ENCODE data around the gene LIPJ.

The LIPJ gene

DNA sequence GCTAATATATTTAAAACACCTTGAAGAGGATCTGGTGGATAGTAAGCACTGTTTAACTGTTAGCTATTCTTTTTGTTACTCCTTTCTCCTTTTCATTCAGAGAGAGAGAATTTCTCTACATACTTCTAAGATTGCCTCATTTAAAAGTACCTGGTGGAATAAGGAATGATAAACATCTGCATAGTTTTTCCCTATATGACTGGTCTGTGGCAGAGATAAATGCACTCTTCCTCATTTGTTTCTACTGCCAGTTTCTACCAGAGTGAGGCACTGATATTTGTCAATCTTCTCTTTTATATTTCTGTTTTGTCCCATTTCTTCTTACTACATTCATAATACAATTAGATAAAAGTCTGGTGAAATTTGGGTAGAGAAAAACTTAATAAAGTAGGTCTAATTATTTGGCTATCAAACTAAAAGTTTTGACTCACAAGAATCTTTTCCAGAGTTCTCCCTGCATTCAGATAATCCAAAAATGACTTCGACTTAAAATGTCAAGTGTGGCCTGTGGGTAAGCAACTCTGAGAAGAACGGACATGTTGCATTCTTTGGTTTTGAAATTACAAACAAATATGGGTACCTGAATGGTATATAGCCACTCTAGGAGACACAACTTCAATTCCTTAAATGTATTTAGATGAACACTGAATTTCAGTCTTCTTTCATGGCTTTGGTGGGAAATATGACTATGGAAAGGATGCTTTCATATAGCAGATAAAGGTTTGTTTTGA is 42.3 kb upstream of the LIPJ start:
- H3K27ac ChIP-seq: no peak overlapping the region
- TF ChIP-seq, protein P1, sequence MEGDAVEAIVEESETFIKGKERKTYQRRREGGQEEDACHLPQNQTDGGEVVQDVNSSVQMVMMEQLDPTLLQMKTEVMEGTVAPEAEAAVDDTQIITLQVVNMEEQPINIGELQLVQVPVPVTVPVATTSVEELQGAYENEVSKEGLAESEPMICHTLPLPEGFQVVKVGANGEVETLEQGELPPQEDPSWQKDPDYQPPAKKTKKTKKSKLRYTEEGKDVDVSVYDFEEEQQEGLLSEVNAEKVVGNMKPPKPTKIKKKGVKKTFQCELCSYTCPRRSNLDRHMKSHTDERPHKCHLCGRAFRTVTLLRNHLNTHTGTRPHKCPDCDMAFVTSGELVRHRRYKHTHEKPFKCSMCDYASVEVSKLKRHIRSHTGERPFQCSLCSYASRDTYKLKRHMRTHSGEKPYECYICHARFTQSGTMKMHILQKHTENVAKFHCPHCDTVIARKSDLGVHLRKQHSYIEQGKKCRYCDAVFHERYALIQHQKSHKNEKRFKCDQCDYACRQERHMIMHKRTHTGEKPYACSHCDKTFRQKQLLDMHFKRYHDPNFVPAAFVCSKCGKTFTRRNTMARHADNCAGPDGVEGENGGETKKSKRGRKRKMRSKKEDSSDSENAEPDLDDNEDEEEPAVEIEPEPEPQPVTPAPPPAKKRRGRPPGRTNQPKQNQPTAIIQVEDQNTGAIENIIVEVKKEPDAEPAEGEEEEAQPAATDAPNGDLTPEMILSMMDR (IDR thresholded peaks at IDR 0.05): no peak
- no peak for TF ChIP-seq ZFX (IDR thresholded peaks at IDR 0.05; ENCODE audit: borderline replicate concordance)

DNA sequence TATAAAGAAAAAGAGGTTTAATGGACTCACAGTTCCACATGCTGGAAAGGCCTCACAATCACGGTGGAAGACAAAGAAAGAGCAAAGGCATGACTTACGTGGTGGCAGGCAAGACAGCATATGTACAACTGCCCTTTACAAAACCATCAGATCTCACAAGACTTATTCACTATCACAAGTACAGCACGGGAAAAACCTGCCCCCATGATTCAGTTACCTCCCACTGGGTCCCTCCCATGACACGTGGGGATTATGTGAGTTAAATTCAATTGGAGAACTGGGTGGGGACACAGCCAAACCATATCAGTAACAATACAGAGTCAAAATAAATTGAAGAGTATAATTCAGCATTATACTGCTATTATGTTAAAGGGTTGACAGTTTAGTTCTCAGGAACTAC is 41.2 kb upstream of the LIPJ start:
- TF ChIP-seq, protein P1 (IDR thresholded peaks at IDR 0.05): no peak
- TF ChIP-seq ZFX (IDR thresholded peaks at IDR 0.05; ENCODE audit: borderline replicate concordance): no peak
- no peak overlapping the region for H3K27ac ChIP-seq

DNA sequence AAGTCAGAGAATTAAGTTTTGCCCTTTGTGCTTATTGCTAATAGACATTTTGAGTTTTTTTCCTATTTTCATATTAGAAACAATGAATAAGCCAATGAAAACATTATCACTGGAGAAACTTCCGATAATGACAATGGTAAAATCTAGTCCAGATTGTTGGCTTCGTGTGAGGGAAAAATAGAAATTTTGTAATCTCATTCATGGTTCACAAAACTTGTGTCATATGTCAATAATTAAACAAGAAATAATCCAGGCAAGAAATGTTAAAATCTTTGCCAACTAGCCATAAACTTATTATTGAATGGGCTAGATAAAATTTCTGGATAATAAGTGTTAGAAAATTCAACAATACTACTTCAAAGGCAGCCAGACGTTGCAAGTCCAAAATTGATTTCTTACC is 40.1 kb upstream of the LIPJ start:
- H3K27ac ChIP-seq: no peak overlapping the region
- TF ChIP-seq ZFX (IDR thresholded peaks at IDR 0.05; ENCODE audit: borderline replicate concordance): no peak
- TF ChIP-seq, protein P1 (IDR thresholded peaks at IDR 0.05): no peak

DNA sequence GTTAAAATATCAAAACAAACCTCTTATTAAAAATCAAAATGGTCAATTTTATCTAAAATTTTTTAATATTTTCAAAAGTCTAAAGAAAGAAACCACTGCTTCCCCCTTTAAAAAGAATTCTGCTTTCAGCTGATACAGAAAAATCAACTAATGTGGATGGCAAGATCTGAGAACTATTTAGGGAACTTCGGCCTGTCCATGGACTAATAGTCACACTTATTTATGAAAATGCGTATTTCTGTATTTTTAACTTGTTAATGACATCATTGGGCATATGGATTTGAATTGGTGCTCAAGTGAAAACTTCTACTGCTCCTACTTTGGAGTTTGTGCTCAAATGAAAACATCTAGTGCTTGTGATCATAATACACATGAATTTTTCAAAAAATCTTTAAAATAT is 35.3 kb upstream of the LIPJ start:
- no peak overlapping the region for H3K27ac ChIP-seq
- no peak for TF ChIP-seq ZFX (IDR thresholded peaks at IDR 0.05; ENCODE audit: borderline replicate concordance)
- TF ChIP-seq, protein P1 (IDR thresholded peaks at IDR 0.05): no peak

DNA sequence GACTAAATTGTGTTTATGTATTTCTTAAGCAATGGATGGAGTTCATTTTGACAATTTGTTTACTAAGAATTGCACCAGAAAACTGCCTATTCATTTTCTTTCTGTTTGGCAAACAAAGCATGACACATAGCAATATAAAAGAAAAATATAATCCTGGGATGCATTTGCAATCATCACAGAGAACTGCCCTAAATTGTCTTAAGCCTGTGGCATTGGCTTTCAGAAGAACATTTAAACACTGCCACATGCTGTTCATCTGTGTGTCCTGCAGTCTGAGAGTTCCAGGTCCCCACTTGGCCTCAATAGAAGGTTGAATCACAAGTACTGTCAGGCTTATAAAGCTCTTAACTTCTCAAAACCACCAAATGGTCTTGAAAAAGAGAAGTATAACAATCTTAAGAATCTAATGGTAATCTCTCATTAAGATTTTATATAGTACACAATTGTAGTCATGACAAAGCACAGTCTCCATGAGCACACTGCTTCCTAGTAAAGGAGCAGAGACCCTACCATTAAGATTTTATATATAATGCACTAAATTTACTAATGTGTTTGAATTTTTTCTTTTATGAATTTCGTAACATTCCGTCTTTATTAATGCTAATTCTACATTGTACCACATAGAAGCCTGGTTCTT is 33.3 kb upstream of the LIPJ start:
- no peak overlapping the region for H3K27ac ChIP-seq
- TF ChIP-seq ZFX (IDR thresholded peaks at IDR 0.05; ENCODE audit: borderline replicate concordance): no peak
- TF ChIP-seq, protein P1 (IDR thresholded peaks at IDR 0.05): peak; percentile 84

DNA sequence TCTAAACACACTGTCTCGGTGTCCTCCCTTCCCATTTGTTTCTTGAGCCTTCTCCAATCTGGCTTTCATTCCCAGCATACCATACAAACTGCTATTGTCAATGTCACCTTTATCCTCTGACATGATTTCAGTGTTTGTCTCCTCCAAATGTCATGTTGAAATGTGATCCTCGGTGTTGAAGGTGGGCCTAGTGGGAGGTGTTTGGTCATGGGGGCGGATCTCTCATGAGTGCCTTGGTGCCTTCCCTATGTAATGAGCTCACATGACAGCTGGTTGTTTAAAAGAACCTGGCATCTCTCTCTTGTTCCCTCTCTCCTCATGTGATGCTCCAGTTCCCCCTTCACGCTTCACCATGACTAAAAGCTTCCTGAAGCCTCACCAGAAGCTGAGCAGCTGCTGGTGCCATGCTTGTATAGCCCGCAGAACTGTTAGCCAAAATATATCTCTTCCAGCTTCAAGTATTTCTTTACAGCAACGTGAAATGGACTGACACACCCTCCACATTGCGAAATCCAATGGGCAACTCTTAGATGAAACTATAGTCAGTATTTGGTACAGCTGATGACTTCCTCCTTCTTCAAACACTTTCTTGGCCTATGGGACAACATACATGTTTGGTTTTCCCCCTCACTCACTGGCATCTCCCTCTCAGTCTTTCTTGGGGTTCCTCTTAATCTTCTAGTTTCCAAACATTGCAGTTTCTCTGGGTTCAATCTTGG is 31.2 kb upstream of the LIPJ start:
- no peak overlapping the region for H3K27ac ChIP-seq
- TF ChIP-seq, protein P1 (IDR thresholded peaks at IDR 0.05): no peak
- no peak for TF ChIP-seq ZFX (IDR thresholded peaks at IDR 0.05; ENCODE audit: borderline replicate concordance)

DNA sequence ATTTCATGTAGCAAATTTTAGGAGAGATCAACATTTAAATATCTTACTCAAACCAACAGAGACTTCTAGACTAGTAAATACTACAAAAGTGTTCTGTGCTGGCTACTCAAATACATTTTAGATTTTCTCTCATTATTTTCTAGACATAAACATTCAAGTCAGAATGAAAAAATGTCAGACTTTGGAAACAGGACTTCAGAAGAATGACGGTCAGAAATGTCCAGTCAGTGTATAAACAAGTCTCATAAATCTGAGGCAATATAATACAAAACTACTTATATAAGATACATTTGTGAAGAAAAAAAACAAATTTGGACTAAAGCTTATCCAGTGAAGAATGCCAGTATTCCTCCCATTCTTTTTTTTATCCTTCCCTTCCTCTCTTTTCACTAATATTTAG is 29.3 kb upstream of the LIPJ start:
- H3K27ac ChIP-seq: no peak overlapping the region
- TF ChIP-seq, protein P1 (IDR thresholded peaks at IDR 0.05): no peak
- TF ChIP-seq ZFX (IDR thresholded peaks at IDR 0.05; ENCODE audit: borderline replicate concordance): no peak

Data from 22Rv1 (cell line).